ENCODE measurements around the gene TCIRG1. TPM values are rescaled to one million over a fixed set of nuclear protein-coding genes. Genes with fewer than 3 reads are reported as not detected.

Gene TCIRG1
- total RNA-seq, 2 experiments from 2014 or later: 129 to 138 TPM

- Mint-ChIP-seq H3K9me3 (peaks cover 1% of the 10 kb centered on the region), H3K27ac (no peak overlapping the region), H3K4me1 (ENCODE audit: low read depth) (peaks cover 16% of the 10 kb centered on the region), H3K27me3 (no peaks in the 10 kb centered on the region), H3K4me3 (peak overlapping the region; percentile 90), H3K36me3 (ENCODE audit: low read depth) (peaks cover 8% of the 10 kb centered on the region)
- TF ChIP-seq CTCF (IDR thresholded peaks at IDR 0.05): no peak
- CTCF ChIA-PET: no interaction called here
- no peak for ATAC-seq
- POLR2A ChIA-PET: interaction anchor here (0.9 to 1.2 kb wide), 3 partner anchors 8 to 18 kb away, joined by 3 to 4 read pairs (median 3); no protein-coding TSS in a partner anchor
- intact Hi-C loops (cut with micrococcal nuclease): no loop called here
- no peak for DNase-seq
Measured at GRCh38 chr11:68028802-68029545, 9.9 kb upstream of the TCIRG1 start.

GRCh38 chr11:68030318-68031143 lies 8.3 kb upstream of the TCIRG1 start, which contains the start of gene NDUFS8:
Gene NDUFS8, plus strand, starts transcription at chr11:68030681. Its CDS starts 1,471 bp downstream, at chr11:68032152.
- POLR2A ChIA-PET: interaction anchor here (0.7 to 2.6 kb wide), 6 partner anchors 10 to 28 kb away, joined by 3 to 21 read pairs (median 3); partner anchors contain the start of gene TCIRG1
- Mint-ChIP-seq H3K27ac (peak within 1 kb of the TSS; percentile 95), H3K4me1 (ENCODE audit: low read depth) (peaks cover 16% of the 10 kb centered on the region), H3K27me3 (no peaks in the 10 kb centered on the region), H3K9me3 (no peaks in the 10 kb centered on the region), H3K4me3 (peak within 1 kb of the TSS; percentile 90), H3K36me3 (ENCODE audit: low read depth) (peaks cover 4% of the 10 kb centered on the region)
- intact Hi-C loops (cut with micrococcal nuclease): no loop called here
- ATAC-seq: peak; percentile 96
- CTCF ChIA-PET: interaction anchor here (0.9 kb wide), 1 partner anchor 241 kb away, joined by 3 read pairs; the partner anchor contains the start of gene C11orf24
- no peak for TF ChIP-seq CTCF (IDR thresholded peaks at IDR 0.05)
- peak; percentile 99 for DNase-seq

GRCh38 chr11:68031144-68031464 lies 7.7 kb upstream of the TCIRG1 start:
- Mint-ChIP-seq H3K4me1 (ENCODE audit: low read depth) (peaks cover 16% of the 10 kb centered on the region), H3K4me3 (peak overlapping the region; percentile 90), H3K27me3 (no peaks in the 10 kb centered on the region), H3K27ac (peak overlapping the region; percentile 95), H3K36me3 (ENCODE audit: low read depth) (peaks cover 2% of the 10 kb centered on the region), H3K9me3 (no peaks in the 10 kb centered on the region)
- no peak for ATAC-seq
- ChIA-PET POLR2A (interaction anchor here (0.7 to 2.6 kb wide), 6 partner anchors 9 to 28 kb away, joined by 3 to 21 read pairs (median 3); partner anchors contain the start of gene TCIRG1), CTCF (interaction anchor here (0.9 kb wide), 1 partner anchor 241 kb away, joined by 3 read pairs; the partner anchor contains the start of gene C11orf24)
- intact Hi-C loops (cut with micrococcal nuclease): no loop called here
- DNase-seq: peak; percentile 28
- TF ChIP-seq CTCF (IDR thresholded peaks at IDR 0.05): no peak

GRCh38 chr11:68032003-68032402 lies 6.8 kb upstream of the TCIRG1 start:
- H3K4me3 Mint-ChIP-seq: peak overlapping the region; percentile 90
- intact Hi-C loops (cut with micrococcal nuclease): no loop called here
- no peak for DNase-seq
- ChIA-PET CTCF (no interaction called here), POLR2A (interaction anchor here (1.3 to 2.6 kb wide), 3 partner anchors 8 to 10 kb away, joined by 3 to 21 read pairs (median 6); partner anchors contain the start of gene TCIRG1)
- peak overlapping the region; percentile 95 for H3K27ac Mint-ChIP-seq
- no peaks in the 10 kb centered on the region for H3K27me3 Mint-ChIP-seq
- no peak for ATAC-seq
- TF ChIP-seq CTCF (IDR thresholded peaks at IDR 0.05): no peak
- H3K36me3 Mint-ChIP-seq (ENCODE audit: low read depth): peaks cover 2% of the 10 kb centered on the region
- peaks cover 20% of the 10 kb centered on the region for H3K4me1 Mint-ChIP-seq (ENCODE audit: low read depth)
- H3K9me3 Mint-ChIP-seq: no peaks in the 10 kb centered on the region
